EL (cell line): ENCODE data around the gene NRG2.

Experiments
- DNase-seq: peaks from one replicate; pipeline ENCODE4 v3.0.0-alpha.2; 2016

NRG2 gene

DNA sequence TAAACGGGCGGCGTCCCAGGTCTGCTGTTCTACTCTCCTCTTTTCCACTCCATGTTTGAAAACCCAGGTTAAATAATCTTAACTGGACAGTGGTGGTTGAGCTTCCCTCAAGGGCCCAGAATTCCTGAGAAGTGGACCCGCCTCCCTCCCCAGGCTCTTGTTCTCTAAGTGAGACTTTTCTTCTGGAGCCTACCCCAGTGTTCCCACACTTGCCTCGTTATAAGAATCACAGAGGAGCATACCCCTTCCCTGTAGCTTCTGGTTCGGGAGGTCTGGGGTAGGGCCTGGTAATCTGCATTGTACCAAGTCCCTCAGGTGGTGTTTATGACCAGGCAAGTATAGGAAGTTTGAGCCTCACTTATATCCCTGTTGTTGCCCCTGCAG lies 235.5 kb downstream of the NRG2 start:
- no peak for DNase-seq

- no peak for DNase-seq
Measured at GRCh38 chr5:139806726-139807646, 236.1 kb downstream of the NRG2 start.

DNA sequence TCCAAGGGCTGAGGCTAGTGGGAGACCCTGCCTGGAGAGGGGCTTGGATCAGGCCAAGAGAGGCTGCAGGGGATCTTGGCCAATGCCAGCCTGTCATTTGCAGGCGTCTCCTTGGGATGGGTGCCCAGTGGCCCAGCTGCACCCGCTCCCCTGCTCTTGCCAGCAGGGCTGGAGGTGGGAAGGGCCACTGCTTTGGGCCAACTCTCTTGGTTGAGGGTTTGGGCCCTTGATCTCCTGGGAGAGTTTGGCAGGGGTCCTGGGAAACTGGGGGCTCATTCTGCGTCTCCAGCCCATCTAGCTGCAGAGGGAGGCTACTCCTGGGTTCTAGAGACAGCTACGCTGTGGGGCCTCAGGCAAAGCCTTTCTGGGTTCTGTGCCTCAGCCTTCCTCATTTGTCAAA lies 237.0 kb downstream of the NRG2 start:
- no peak for DNase-seq

DNA sequence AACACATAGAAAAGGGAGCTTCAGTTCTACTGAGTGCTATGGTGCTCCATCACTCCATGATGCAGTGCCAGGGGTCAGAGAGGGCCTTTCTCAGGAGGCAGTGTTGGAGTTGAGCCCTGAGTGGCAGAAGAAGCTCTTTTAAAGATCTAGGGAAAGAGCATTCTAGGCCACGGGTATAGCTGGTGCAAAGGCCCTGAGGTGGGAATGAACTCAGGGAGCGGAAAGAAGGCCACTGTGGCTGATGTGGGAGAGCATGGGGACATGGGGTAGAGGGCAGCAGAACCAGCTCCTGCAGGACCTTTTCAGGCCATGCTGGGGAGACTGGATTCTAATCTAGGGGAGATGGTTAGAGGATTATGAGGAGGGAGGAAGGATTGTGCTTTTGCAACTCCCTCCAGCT lies 237.6 kb downstream of the NRG2 start:
- no peak for DNase-seq

DNA sequence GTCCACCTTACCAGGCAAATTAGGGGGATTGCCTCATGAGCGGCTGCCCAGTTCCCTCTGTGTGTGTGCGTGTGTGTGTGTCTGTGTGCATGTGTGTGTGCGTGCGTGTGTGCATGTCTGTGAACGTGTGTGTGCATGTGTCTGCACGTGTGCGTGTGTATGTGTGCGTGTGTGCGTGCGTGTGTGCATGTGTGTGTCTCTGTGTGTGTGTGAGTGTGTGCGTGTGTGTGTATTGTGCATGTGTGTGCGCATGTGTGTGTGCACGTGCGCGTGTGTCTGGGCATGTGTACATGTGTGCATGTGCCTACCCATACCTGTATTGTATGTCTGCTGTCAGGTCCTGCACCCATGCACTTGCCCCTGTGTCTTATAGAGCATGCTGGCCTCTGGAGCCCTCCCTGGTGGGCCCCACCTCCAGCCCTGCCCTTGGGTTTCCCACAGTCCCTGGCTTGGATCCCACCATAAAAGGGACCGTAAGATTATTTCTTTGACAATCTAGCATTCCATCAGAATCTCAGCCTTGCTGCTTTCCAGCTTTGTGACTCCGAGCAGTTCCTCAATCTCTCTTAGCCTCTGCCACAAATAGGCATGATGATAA lies 238.2 kb downstream of the NRG2 start:
- DNase-seq: no peak

- no peak for DNase-seq
Measured at GRCh38 chr5:139803978-139804377, 239.1 kb downstream of the NRG2 start.

DNA sequence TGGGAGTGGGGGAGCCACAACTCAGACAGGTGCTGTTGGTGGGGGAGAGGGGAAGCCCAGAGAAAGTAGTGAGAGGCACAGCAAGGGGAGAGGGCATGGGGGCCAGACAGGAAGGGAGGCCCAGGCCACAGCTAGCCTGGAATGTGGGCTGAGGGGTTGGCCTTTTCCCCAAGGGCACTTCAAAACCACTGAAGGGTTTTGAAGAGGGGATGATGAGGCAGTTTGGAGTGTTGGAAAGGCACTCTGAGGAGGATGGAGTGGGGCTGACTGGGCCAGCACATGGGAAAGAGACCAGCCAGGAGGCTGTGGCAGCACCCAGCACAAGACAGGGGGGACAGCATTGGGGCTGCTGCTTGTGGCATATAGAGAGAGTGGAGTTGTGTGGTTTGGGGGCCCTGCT lies 243.7 kb downstream of the NRG2 start:
- DNase-seq: no peak

DNA sequence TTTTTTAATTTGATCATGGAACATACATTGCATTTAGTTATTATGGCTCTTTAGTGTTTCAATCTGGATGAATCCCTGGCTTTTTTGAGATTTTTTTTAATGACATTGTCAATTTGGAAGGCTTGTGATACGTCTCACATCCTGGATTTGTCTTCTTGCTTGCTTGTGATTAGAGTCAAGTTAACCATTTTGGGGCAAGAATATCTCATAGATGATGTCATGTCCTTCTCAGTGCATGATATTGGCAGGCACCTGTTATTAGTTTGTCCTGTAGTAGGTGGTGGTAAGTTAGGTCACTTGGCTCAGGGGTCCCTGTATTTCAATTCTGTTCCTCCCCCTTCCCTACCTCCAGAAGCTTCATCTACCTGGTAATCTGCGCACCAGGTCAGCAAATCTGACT lies 244.2 kb downstream of the NRG2 start:
- DNase-seq: no peak

DNA sequence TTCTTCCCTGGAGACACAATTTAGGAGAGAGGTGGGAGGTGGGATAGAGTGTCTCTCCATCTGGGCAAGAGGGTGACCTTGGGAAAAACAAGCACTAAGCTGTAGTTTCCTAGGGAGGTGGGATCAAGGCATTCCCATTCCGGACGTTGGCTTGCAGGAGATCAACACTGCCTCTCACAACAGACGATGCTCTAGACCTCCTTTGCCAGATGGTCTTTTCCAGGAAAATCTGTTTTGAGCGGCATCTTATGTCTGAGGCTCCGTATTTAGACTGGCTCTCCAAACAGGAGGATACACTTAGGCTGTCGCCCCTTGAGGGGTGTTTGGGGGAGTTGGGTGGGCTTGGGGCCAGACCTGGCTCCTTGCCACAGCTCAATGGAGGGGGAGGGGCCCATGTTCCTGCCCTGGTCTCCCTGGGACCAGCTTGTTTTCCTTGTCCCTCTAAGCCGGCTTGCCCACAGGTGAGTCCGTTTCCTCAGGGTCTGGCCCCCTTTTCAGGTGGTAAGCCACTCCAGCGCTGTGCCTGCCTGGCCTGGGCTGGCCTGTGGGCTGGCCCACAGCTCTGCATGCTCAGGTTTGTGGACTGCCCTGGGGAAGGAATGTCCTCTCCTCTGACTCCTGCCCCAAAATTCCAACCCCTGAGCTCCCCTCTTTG lies 245.1 kb downstream of the NRG2 start:
- no peak for DNase-seq

DNA sequence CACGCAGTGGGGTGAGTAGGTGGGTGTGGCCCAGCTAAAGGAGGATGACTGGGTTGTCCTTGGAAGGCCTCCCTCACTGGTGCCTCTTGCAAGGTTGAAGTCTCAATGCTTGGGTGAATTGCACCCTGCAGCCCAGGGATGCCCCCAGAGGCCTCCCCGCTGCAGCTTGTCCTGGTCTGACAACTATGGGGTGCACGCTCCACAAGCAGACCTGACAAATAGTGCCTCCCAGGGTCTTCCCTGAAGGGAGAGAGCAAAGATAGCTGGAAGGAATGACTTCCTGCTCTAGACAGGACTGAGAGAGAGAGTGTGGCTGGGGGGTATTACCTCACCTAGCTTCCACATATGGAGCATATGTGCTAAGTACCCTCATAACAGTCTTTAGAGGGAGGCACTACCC lies 245.8 kb downstream of the NRG2 start:
- no peak for DNase-seq
